Measurements from ENCODE around the gene CS. TPM values are rescaled to one million over a fixed set of nuclear protein-coding genes. Genes with fewer than 3 reads are reported as not detected.

CS gene
- total and polyA plus RNA-seq, 9 donors = 48.9 to 237 (median 137) TPM

DNA sequence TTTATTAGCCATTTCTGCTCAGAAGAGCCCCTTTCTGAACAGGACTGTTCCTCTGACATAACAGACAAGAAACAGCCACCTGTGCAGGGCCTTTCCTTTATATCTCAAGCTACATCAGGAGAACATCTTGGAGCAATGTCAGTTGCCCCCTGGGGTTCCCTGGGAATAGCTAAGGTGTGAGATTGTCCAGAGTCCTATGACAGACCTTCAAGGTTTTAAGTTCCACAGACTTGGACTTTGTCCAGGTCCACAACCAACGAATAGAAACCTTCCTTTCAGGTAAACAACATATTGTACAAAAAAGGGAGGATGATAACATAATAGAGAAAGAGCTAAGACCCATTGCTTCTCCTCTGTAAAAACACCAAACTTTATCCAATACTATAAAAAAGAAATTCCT, 41.5 kb upstream of the CS start:
- Histone ChIP-seq H3K36me3 (no peaks in the 10 kb centered on the region), H3K27ac (no peak overlapping the region), H3K4me3 (no peak overlapping the region), H3K27me3 (no peaks in the 10 kb centered on the region), H3K4me1 (ENCODE audit: insufficient read depth) (no peaks in the 10 kb centered on the region), H3K9me3 (no peaks in the 10 kb centered on the region)
- WGBS, 3 donors = 3 to 24% (median 11%) methylated on average over 1 of the region's 1 CpG
- DNase-seq = no peak
- TF ChIP-seq, protein P1, sequence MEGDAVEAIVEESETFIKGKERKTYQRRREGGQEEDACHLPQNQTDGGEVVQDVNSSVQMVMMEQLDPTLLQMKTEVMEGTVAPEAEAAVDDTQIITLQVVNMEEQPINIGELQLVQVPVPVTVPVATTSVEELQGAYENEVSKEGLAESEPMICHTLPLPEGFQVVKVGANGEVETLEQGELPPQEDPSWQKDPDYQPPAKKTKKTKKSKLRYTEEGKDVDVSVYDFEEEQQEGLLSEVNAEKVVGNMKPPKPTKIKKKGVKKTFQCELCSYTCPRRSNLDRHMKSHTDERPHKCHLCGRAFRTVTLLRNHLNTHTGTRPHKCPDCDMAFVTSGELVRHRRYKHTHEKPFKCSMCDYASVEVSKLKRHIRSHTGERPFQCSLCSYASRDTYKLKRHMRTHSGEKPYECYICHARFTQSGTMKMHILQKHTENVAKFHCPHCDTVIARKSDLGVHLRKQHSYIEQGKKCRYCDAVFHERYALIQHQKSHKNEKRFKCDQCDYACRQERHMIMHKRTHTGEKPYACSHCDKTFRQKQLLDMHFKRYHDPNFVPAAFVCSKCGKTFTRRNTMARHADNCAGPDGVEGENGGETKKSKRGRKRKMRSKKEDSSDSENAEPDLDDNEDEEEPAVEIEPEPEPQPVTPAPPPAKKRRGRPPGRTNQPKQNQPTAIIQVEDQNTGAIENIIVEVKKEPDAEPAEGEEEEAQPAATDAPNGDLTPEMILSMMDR (IDR thresholded peaks at IDR 0.05) = no peak
- TF ChIP-seq POLR2A (IDR thresholded peaks at IDR 0.05) (no peak), EP300 (IDR thresholded peaks at IDR 0.05) (no peak)
- intact Hi-C loops (cut with DNase I) = no loop called here

DNA sequence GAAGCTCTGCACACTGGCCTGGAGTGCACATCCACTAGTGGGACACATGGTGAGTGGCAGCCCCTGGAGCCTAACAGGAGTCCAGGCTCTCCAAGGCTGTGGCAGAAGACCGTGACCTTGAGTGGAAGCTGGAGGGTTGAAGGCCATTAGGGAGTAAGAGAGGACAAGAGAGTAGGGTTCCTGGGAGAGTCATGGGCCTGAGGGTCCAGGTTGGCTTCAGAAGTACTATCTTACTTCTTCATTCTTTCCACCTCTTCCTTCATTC, 39.0 kb upstream of the CS start:
- no peak for DNase-seq
- Histone ChIP-seq H3K27ac (no peak overlapping the region), H3K36me3 (no peaks in the 10 kb centered on the region), H3K9me3 (no peaks in the 10 kb centered on the region), H3K27me3 (no peaks in the 10 kb centered on the region), H3K4me3 (no peak overlapping the region), H3K4me1 (ENCODE audit: insufficient read depth) (no peaks in the 10 kb centered on the region)
- TF ChIP-seq EP300 (IDR thresholded peaks at IDR 0.05) (no peak), POLR2A (IDR thresholded peaks at IDR 0.05) (no peak)
- TF ChIP-seq, protein P1 (IDR thresholded peaks at IDR 0.05) = no peak
- intact Hi-C loops (cut with DNase I) = loop anchor here in 1 of 4 donors (10.0 kb wide), 1 partner anchor 126 kb away; the partner anchor contains the start of gene SPRYD4
- WGBS, 3 donors = 66 to 75% (median 71%) methylated on average over 1 of the region's 1 CpG

DNA sequence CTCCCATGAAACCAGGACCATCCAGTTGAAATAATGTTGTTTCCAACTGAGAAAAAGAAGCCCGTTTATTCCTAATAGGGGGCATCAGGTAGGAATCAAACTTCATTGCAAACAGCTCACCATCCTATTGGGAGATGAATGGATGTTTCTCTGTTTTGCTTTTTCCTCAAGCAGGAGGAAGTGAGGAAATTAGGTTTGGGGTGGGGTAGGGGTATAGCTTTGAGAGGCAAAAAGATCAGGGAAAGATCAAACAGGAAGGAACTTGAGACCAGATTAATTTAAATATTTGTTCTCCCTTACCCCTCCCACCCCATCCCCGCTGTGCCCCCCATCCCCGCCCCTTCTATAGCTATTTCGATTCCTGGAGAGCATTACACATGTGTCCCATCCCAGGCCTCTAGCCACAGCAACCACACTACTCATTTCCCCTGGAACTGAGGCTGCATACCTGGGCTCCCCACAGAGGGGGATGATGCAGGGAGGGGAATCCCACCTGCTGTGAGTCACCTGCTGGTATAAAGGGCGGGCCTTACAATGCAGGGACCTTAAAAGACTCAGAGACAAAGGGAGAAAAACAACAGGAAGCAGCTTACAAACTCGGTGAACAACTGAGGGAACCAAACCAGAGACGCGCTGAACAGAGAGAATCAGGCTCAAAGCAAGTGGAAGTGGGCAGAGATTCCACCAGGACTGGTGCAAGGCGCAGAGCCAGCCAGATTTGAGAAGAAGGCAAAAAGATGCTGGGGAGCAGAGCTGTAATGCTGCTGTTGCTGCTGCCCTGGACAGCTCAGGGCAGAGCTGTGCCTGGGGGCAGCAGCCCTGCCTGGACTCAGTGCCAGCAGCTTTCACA, 38.4 kb upstream of the CS start, which contains the start of gene IL23A:
Gene IL23A, plus strand, starts transcription at position 577 of the 850 bp plus-strand sequence. Its CDS starts 161 bp downstream, at position 738.
- H3K4me3 ChIP-seq = no peak within 1 kb of the TSS
- WGBS, 3 donors = 31 to 36% (median 36%) methylated on average over 9 of the region's 9 CpGs
- H3K4me1 ChIP-seq (ENCODE audit: insufficient read depth) = no peaks in the 10 kb centered on the region
- intact Hi-C loops (cut with DNase I) = loop anchor here in 1 of 4 donors (10.0 kb wide), 1 partner anchor 126 kb away; the partner anchor contains the start of gene SPRYD4
- no peak within 1 kb of the TSS for H3K27ac ChIP-seq
- no peaks in the 10 kb centered on the region for H3K9me3 ChIP-seq
- H3K36me3 ChIP-seq = no peaks in the 10 kb centered on the region
- DNase-seq = no peak
- TF ChIP-seq POLR2A (IDR thresholded peaks at IDR 0.05) (no peak), EP300 (IDR thresholded peaks at IDR 0.05) (no peak)
- TF ChIP-seq, protein P1 (IDR thresholded peaks at IDR 0.05) = no peak
- H3K27me3 ChIP-seq = no peaks in the 10 kb centered on the region

DNA sequence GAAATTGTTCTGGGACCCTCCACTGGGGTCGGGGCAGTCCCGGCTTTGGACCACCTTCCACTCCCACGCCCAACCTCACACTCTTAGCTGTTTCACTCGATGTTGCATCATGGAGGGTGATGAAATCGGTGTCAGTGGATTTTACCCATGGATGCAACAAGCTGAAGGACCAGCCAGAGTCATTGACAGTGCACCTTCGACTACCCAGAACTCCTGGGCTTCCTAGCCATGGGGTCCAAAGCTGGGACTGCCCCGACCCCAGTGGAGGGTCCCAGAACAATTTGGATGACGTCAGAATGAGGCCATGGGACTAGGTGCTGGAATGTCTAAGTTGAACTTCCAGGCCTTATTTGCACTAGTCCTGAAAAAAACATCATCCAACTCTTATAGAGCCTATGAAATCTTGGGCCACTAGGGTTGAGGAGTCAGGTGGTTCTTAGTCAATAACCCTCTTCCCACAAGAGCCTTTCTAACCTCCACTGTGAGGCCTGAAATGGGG, 37.7 kb upstream of the CS start:
- H3K27me3 ChIP-seq = no peaks in the 10 kb centered on the region
- no peak for DNase-seq
- no peaks in the 10 kb centered on the region for H3K36me3 ChIP-seq
- TF ChIP-seq POLR2A (IDR thresholded peaks at IDR 0.05) = no peak
- TF ChIP-seq, protein P1 (IDR thresholded peaks at IDR 0.05) = no peak
- TF ChIP-seq EP300 (IDR thresholded peaks at IDR 0.05) = no peak
- no peak overlapping the region for H3K4me3 ChIP-seq
- no peaks in the 10 kb centered on the region for H3K9me3 ChIP-seq
- intact Hi-C loops (cut with DNase I) = loop anchor here in 1 of 4 donors (10.0 kb wide), 1 partner anchor 127 kb away; the partner anchor contains the start of gene SPRYD4
- H3K4me1 ChIP-seq (ENCODE audit: insufficient read depth) = peaks cover 4% of the 10 kb centered on the region
- 77 to 85% (median 84%) methylated on average over 8 of the region's 8 CpGs for WGBS, 3 donors
- H3K27ac ChIP-seq = no peak overlapping the region
